Astrocyte of the spinal cord (primary cell): ENCODE measurements around the gene HES7.

Source experiments
- DNase-seq: peaks from one replicate; pipeline ENCODE4 v3.0.0; 2011; ENCODE audit warnings: low read depth, low spot score
- H3K4me3 ChIP-seq: 2 replicates; pipeline ENCODE4 v1.5.1; 2011; ENCODE audit warnings: low read depth, mild to moderate bottlenecking, low read length, moderate library complexity
- CTCF ChIP-seq: IDR thresholded peaks from 2 replicates; pipeline ENCODE4 v1.5.1; 2012; ENCODE audit warnings: low read depth, mild to moderate bottlenecking, low read length, inconsistent platforms
- in situ Hi-C: cut with HindIII; loops from 2 replicates; pipeline ENCODE4 v1.10.0; 2017; ENCODE audit warnings: low sequenced_read_pairs

Gene HES7

GRCh38 chr17:8138374-8138671, 14.4 kb upstream of the HES7 start:
- no peak for TF ChIP-seq CTCF
- in situ Hi-C loops = no loop called here
- DNase-seq = no peak
- H3K4me3 ChIP-seq = peak overlapping the region; percentile 39

- TF ChIP-seq CTCF = no peak
Observed at GRCh38 chr17:8137645-8138373, 13.9 kb upstream of the HES7 start.

GRCh38 chr17:8133941-8134340, 10.0 kb upstream of the HES7 start:
- H3K4me3 ChIP-seq = no peak overlapping the region
- in situ Hi-C loops = no loop called here
- DNase-seq = no peak
- TF ChIP-seq CTCF = no peak

More at GRCh38 chr17:8137645-8138373, 13.9 kb upstream of the HES7 start:
- DNase-seq = no peak
- peak overlapping the region; percentile 39 for H3K4me3 ChIP-seq
- in situ Hi-C loops = no loop called here

- H3K4me3 ChIP-seq = no peak overlapping the region
- DNase-seq = no peak
- no peak for TF ChIP-seq CTCF
- in situ Hi-C loops = no loop called here
Observed at GRCh38 chr17:8133399-8133798, 9.5 kb upstream of the HES7 start.

GRCh38 chr17:8131844-8132441, 8.0 kb upstream of the HES7 start:
- DNase-seq = no peak
- no peak overlapping the region for H3K4me3 ChIP-seq
- no peak for TF ChIP-seq CTCF
- in situ Hi-C loops = no loop called here

GRCh38 chr17:8128125-8128784, 4.3 kb upstream of the HES7 start:
- in situ Hi-C loops = no loop called here
- no peak for TF ChIP-seq CTCF
- no peak for DNase-seq
- H3K4me3 ChIP-seq = no peak overlapping the region
